HFFc6 (cell line): ENCODE measurements around the gene CSGALNACT2. TPM values are rescaled to one million over a fixed set of nuclear protein-coding genes. Genes with fewer than 3 reads are reported as not detected.

Experiments
- DNase-seq: peaks from one replicate; pipeline ENCODE4 v3.0.0-alpha.2; 2018
- H3K27ac Mint-ChIP-seq: 2 replicates; pipeline ENCODE4 v1.8.0; 2020; ENCODE audit warnings: mild to moderate bottlenecking, mixed read lengths
- H3K27me3 Mint-ChIP-seq: 2 replicates; pipeline ENCODE4 v1.8.0; 2021; ENCODE audit warnings: mild to moderate bottlenecking, moderate library complexity, mixed read lengths; ENCODE audit not compliant: insufficient read depth
- H3K36me3 Mint-ChIP-seq: 2 replicates; pipeline ENCODE4 v1.8.0; 2021; ENCODE audit warnings: low read depth, mixed read lengths
- H3K4me1 Mint-ChIP-seq: 2 replicates; pipeline ENCODE4 v1.8.0; 2020; ENCODE audit warnings: low read depth, mixed read lengths
- H3K4me3 Mint-ChIP-seq: 2 replicates; pipeline ENCODE4 v1.8.0; 2020; ENCODE audit warnings: mild to moderate bottlenecking, moderate library complexity, mixed read lengths
- H3K9me3 Mint-ChIP-seq: 2 replicates; pipeline ENCODE4 v1.8.0; 2020; ENCODE audit warnings: mild to moderate bottlenecking, mixed read lengths
- total RNA-seq, 6 experiments: library from RNA; stranded (reverse); fragmentation: NEBNext Ultra II Directional; extraction: Animal tissue kit (Norgen Biotek cat#: 25700); gene quantifications; 2 replicates in 1 of 6; 3 replicates in 5 of 6; pipeline ENCODE4 v1.2.3, GENCODE V29; 2021
- TF ChIP-seq, protein P1 (sequence below): fragments of 200-600 bp; sonication (generic); IDR thresholded peaks from 2 replicates; pipeline ENCODE4 v1.5.0; 2021; ENCODE audit warnings: antibody characterized with exemption, mild to moderate bottlenecking

The CSGALNACT2 gene
- total RNA-seq, 6 experiments from 2014 or later: 18.0 to 20.8 (median 18.6) TPM

DNA sequence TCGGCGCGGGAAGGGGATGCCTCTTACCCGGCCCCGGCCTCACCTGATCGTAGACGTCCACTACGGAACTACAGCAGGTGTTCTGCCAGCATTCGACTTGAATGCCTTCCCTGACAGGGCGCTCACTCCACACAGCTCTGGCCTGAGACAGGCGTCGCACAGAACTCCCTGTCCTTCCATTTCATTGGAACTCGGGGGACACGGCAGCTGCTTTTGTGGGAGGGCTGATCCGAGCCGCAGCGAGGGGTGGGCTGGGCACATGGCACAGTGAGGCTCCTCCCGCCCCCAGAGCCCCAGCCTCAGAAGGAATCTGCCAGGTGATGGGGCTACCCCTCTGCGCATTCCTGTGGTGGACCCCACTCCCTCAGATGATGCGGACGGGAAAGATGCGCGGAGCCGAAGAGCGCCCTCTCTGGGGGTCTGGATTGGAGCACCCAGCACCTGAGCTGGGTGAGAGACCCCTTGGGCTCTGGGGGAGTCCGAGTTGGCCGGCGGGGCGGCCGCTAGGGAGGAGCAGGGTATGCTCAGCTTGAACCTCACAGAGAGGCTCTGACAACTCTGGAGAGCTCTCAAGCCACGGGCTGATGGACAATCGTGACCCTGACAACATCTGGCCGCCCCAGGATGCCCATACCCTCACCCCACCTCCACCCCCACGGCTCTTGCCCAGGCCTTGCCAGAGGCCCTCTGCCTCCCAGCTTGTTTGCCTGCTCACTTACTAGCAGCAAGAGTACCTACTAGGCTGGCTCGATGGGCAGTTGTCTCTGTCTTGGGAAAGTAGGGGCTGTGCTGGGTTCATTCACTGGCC, 92.1 kb downstream of the CSGALNACT2 start:
- TF ChIP-seq, protein P1, sequence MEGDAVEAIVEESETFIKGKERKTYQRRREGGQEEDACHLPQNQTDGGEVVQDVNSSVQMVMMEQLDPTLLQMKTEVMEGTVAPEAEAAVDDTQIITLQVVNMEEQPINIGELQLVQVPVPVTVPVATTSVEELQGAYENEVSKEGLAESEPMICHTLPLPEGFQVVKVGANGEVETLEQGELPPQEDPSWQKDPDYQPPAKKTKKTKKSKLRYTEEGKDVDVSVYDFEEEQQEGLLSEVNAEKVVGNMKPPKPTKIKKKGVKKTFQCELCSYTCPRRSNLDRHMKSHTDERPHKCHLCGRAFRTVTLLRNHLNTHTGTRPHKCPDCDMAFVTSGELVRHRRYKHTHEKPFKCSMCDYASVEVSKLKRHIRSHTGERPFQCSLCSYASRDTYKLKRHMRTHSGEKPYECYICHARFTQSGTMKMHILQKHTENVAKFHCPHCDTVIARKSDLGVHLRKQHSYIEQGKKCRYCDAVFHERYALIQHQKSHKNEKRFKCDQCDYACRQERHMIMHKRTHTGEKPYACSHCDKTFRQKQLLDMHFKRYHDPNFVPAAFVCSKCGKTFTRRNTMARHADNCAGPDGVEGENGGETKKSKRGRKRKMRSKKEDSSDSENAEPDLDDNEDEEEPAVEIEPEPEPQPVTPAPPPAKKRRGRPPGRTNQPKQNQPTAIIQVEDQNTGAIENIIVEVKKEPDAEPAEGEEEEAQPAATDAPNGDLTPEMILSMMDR: no peak; the same call in 1 of the 2 replicates
- H3K27ac Mint-ChIP-seq: no peak overlapping the region
- H3K27me3 Mint-ChIP-seq: peaks cover 55% of the 10 kb centered on the region
- no peak for DNase-seq
- H3K36me3 Mint-ChIP-seq: no peaks in the 10 kb centered on the region
- H3K4me3 Mint-ChIP-seq: no peak overlapping the region
- no peaks in the 10 kb centered on the region for H3K4me1 Mint-ChIP-seq
- no peaks in the 10 kb centered on the region for H3K9me3 Mint-ChIP-seq

DNA sequence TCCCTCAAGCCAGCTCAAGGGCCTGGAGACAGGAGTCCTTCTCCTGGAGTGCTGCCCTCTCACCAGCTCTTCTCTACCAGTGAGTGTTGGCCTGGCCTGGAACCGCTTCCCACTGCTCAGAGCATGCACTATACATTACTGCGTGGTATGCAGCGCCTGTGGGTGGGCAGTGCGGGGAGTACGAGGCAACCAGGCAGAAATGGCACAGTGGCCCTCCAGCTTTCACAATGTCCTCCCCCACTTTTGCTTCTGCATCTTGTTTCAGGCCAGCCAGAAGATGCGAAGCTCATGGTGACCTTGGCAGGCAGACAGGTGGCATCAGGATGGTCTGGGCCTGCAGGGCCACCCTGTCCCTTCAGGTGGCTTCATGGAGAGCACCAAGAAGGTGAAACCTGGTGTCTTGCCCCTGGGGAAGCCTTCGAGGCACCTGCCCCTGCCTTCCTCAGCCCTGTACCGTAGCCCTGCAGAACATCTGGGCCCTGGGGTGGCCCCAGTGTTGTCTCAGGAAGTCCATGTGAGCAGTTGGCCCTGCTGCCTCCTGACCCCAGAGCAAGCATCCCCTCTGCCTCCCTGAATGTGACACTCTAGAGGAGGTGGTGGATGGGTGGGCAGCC, 92.8 kb downstream of the CSGALNACT2 start:
- Mint-ChIP-seq H3K27ac (no peak overlapping the region), H3K27me3 (peaks cover 56% of the 10 kb centered on the region), H3K4me3 (no peak overlapping the region), H3K9me3 (no peaks in the 10 kb centered on the region), H3K36me3 (no peaks in the 10 kb centered on the region), H3K4me1 (no peaks in the 10 kb centered on the region)
- TF ChIP-seq, protein P1: no peak
- DNase-seq: no peak

DNA sequence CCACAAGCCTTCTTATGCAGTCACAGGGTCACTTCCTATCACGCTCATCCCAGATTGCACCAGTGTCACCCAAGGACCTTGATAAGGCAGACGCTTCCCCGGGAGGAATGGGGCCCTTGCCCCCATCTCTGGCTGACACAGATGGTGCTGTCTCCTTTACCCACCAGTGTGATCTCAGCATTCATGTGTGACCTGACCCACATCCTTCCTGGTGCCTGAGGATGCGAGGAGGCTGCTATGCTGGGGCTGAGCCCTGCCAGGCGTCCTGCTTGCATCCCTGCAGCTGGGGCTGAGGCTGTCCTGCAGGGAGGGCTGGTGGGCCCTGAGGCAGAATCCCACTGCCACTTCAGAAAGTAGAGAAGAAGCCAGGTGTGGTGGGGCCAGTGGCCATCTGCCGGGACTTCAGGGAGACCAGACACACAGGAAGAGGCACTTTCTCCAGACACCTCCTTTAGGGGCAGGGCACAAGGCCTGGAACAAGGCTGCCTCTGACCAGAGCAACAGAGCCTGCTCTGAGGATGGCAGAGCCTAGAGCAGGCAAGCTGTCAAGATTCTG, 93.4 kb downstream of the CSGALNACT2 start:
- H3K4me3 Mint-ChIP-seq: no peak overlapping the region
- DNase-seq: no peak
- no peaks in the 10 kb centered on the region for H3K9me3 Mint-ChIP-seq
- TF ChIP-seq, protein P1: no peak
- no peaks in the 10 kb centered on the region for H3K4me1 Mint-ChIP-seq
- no peaks in the 10 kb centered on the region for H3K36me3 Mint-ChIP-seq
- H3K27me3 Mint-ChIP-seq: peaks cover 54% of the 10 kb centered on the region
- no peak overlapping the region for H3K27ac Mint-ChIP-seq

DNA sequence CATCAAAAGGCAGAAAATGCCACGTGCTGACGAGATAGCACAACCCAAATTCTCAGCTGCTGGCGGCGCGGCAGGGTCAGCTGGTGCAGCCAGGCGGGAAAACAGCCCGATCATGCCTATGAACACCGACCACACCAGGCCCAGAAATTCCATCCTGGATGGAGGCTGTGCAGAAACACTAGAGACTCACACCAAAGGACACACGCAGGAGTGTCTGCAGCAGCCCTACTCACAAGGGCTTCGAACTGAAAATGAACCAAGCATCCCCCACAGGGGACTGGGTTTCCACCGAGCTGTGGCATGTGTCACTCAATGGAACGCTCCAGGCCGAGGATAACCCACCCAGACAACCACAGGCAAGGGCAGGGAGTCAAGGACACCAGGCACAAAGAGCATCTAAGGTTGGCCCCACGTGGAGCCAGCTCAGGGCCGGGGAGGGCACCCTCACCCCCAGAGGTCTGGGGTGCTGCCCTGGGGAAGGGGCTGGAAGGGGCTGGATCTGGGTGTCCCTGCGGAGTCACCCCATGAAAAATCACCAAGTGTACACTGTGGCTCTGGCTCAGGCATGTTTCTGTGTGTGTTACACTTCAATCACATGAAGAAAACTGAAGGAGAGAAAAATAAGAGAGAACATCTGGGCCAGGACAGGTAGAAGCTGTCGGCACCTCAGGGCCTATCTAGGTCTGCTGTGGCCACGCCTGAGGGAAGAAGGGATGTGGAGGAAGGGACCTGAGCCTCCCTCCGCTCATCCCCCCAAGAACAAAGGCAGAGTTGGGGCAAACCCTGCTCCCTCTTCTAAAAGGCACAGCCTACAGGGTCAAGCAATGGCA, 95.6 kb downstream of the CSGALNACT2 start:
- peaks cover 43% of the 10 kb centered on the region for H3K27me3 Mint-ChIP-seq
- H3K27ac Mint-ChIP-seq: no peak overlapping the region
- no peak overlapping the region for H3K4me3 Mint-ChIP-seq
- H3K4me1 Mint-ChIP-seq: no peaks in the 10 kb centered on the region
- H3K36me3 Mint-ChIP-seq: no peaks in the 10 kb centered on the region
- TF ChIP-seq, protein P1: no peak
- H3K9me3 Mint-ChIP-seq: no peaks in the 10 kb centered on the region
- DNase-seq: no peak

DNA sequence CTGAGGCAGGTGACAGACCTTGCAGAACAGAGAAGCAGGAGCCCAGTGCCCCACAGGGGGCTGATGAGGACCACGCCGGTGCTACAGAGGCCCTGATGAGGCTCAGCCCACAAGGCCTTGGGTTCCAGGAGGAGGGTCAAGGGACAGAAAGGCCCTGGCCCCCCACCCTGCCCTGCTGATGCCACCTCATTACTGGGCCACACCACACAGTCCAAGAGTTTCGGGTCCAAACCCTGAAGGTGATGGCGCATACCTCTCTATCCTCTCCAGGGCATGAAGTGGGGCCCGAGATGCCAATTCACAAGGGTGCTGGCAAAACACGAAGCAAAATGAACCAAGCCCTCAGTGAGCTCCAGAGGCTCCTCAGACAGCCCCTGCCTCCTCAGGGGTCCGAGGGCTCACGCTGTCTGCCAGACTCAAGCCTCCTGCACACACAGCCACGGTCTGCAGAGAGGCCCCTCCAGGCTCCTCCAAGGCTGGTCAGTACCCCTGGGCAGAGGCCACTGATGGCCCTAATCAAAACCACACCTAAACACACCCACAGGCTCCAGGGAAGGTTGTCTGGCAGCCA, 96.3 kb downstream of the CSGALNACT2 start:
- DNase-seq: no peak
- H3K36me3 Mint-ChIP-seq: no peaks in the 10 kb centered on the region
- H3K9me3 Mint-ChIP-seq: no peaks in the 10 kb centered on the region; the same call in 1 of the 2 replicates
- peaks cover 41% of the 10 kb centered on the region for H3K27me3 Mint-ChIP-seq
- H3K4me3 Mint-ChIP-seq: no peak overlapping the region
- no peaks in the 10 kb centered on the region for H3K4me1 Mint-ChIP-seq
- no peak overlapping the region for H3K27ac Mint-ChIP-seq
- TF ChIP-seq, protein P1: no peak
